Right hindlimb (tissue), 1 donor: ENCODE results near the gene FAM209A.
"Not testable (repeated sequence)": the region's sequence is repeated elsewhere in the genome, so short reads cannot be mapped to it uniquely, and the experiment has no call there.

Source experiments
- DNase-seq: peaks from one replicate; pipeline ENCODE4 v3.0.0-alpha.2; 2018

FAM209A gene

DNA sequence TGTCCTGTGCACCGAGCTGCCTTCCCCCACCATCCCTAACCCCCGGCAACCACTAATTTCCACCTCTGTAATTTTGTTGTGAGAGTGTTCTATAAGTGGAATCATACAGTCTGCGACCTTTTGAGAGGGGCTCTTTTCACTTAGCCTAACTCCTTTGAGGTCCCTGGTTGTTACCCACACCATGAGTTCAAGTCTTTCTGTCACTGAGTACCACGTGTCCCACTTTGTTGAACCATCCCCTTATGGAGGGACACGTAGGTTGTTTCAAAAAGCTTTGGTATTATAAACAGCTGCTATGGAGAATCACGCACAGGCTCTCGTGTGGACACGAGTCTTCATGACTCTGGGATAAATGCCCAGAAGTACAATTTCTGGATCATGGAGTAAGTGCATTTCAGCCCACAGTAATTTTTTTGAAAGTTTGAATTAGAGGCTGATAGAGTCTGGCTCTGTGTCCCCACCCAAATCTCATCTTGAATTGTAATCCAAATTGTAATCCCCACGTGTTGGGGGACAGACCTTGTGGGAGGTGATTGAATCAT is 18.0 kb downstream of the FAM209A start:
- no peak for DNase-seq

DNA sequence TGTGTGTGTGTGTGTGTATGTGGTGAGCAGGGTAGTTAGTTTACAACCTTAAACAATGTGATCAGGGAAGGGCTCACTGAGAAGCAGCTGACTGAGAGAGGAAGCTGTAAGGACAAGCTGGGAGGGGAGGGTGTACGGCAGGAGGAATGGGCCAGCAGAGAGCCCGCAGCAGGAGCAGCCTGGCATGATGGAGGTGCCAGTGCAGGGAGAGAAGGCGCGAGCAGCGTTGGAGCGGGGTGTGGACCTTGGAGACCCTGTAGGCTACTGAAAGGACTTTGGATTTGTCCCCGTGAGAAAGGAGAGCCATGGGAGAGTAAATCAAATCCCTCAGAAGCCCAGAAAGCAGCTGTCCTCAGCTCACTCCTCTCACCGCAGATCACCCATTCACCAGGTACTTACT is 27.0 kb downstream of the FAM209A start:
- no peak for DNase-seq

- DNase-seq: no peak
Observed at GRCh38 chr20:56552911-56553629, 28.5 kb downstream of the FAM209A start.

GRCh38 chr20:56554869-56555268 is 30.3 kb downstream of the FAM209A start:
- peak; percentile 25 for DNase-seq

- DNase-seq: no peak
Observed at GRCh38 chr20:56558968-56559367, 34.4 kb downstream of the FAM209A start.

GRCh38 chr20:56564526-56564925 is 40.0 kb downstream of the FAM209A start:
- not testable (repeated sequence) for DNase-seq

- DNase-seq: no peak
Observed at GRCh38 chr20:56565511-56565910, 41.0 kb downstream of the FAM209A start.

- DNase-seq: no peak
Observed at GRCh38 chr20:56566621-56567020, 42.1 kb downstream of the FAM209A start.

DNA sequence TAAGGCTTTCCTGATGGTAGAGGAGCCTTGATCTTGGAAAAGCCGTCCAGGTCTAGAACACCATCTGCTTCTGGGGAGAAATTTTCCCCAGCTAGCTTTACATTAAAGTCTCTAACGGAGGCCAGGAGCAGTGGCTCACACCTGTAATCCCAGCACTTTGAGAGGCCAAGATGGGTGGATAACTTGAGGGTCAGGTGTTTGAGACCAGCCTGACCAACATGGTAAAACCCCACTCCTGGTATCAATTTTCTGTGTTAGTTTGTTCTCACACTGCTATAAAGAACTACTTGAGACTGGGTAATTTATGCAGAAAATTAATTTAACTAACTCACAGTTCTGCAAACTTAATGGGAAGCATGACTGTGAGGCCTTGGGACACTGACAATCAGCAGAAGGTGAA is 46.3 kb downstream of the FAM209A start:
- no peak for DNase-seq

GRCh38 chr20:56572172-56572571 is 47.6 kb downstream of the FAM209A start:
- DNase-seq: no peak

- no peak for DNase-seq
Observed at GRCh38 chr20:56573986-56574385, 49.4 kb downstream of the FAM209A start.

DNA sequence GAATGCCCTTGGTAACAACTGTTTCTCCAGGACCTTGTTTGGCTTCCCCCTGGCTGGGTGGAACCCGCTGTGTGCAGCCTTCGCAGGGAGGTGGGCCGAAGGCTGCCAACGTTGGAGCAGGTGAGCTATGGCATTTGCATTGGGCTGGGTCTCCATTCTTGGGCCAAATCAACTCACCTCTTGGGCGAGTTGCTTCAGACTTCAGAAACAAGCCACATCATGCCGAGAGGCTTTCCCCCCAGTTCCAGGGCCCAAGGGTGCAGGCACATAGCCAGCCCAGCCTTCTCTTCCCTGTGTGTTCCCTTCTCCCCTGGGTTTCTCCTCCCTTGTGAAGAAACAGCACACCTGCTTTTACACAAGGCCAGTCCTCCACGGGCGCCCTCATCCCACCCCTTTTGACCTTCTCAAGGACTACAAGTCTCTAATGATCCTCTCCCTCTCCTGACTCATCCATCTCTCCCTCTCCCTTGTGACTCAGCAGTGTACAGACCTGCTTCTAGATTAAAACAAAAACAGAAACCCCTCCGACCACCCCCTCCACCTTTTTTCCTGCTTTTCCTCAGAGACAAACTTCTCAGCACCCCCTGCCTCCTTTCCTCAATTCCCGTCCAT is 50.1 kb downstream of the FAM209A start:
- no peak for DNase-seq

- DNase-seq: no peak
Observed at GRCh38 chr20:56575157-56575556, 50.6 kb downstream of the FAM209A start.
